IMR-90 (cell line): ENCODE data around the gene CFAP43. TPM values are rescaled to one million over a fixed set of nuclear protein-coding genes. Genes with fewer than 3 reads are reported as not detected.

ENCODE experiments used
- ATAC-seq: fragments of 200-7000 bp; cut with Tn5 transposase; 2 replicates; pipeline ENCODE4 v1.9.1; 2020; ENCODE audit warnings: low read depth, mild to moderate bottlenecking, moderate library complexity
- BruUV-seq: library from RNA; stranded (reverse); fragments of 400-500 nt; replicated peaks from 2 replicates; lab custom pipeline; 2021; lab: Mats Ljungman, UMichigan
- CTCF ChIA-PET: fragments of 300-600 bp; formaldehyde crosslinking; extraction: SDS; loops from one replicate; lab custom pipeline; 2021; ENCODE audit warnings: antibody characterized with exemption; lab: Yijun Ruan, JAX
- POLR2A ChIA-PET: fragments of 300-600 bp; sonication (Branson Sonifier 250); formaldehyde crosslinking; loops from one replicate; lab custom pipeline; 2022; ENCODE audit warnings: antibody characterized with exemption; ENCODE audit not compliant: unreplicated experiment; lab: Charles Lee
- DNase-seq: peaks from one replicate; pipeline ENCODE4 v3.0.0; 2013
- H2AFZ ChIP-seq: replicated peaks from 2 replicates; pipeline ENCODE3; 2013; ENCODE audit warnings: low read length, mild to moderate bottlenecking; ENCODE audit not compliant: poor library complexity
- H2AK5ac ChIP-seq: 2 replicates; pipeline ENCODE4 v1.6.1; 2013; ENCODE audit warnings: low read depth, low read length, inconsistent platforms
- H2AK9ac ChIP-seq: replicated peaks from 2 replicates; pipeline ENCODE3; 2013; ENCODE audit warnings: mild to moderate bottlenecking, low read depth, low read length, moderate library complexity; ENCODE audit not compliant: poor library complexity
- H2BK120ac ChIP-seq: 2 replicates; pipeline ENCODE4 v1.6.1; 2013; ENCODE audit warnings: low read depth, low read length, inconsistent platforms
- H2BK15ac ChIP-seq: 3 replicates; pipeline ENCODE4 v1.6.1; 2013; ENCODE audit warnings: low read depth, low read length, inconsistent platforms
- H2BK20ac ChIP-seq: 2 replicates; pipeline ENCODE4 v1.6.1; 2013; ENCODE audit warnings: low read depth, mild to moderate bottlenecking, inconsistent platforms, low read length, moderate library complexity
- H2BK5ac ChIP-seq: 2 replicates; pipeline ENCODE4 v1.6.1; 2013; ENCODE audit warnings: mild to moderate bottlenecking, low read depth, low read length, inconsistent platforms; ENCODE audit not compliant: poor library complexity, severe bottlenecking
- H3K14ac ChIP-seq: replicated peaks from 2 replicates; pipeline ENCODE4 v1.6.1; 2013; ENCODE audit warnings: low read depth, low read length, inconsistent platforms
- H3K18ac ChIP-seq: 2 replicates; pipeline ENCODE4 v1.6.1; 2013; ENCODE audit warnings: low read depth, low read length, control low read depth
- H3K23ac ChIP-seq: 2 replicates; pipeline ENCODE4 v1.6.1; 2013; ENCODE audit warnings: low read depth, low read length, inconsistent platforms
- H3K27ac ChIP-seq: 2 replicates; pipeline ENCODE4 v1.5.1; 2013; ENCODE audit warnings: mild to moderate bottlenecking, control low read depth, low read length; ENCODE audit not compliant: insufficient read depth
- H3K27me3 ChIP-seq: 2 replicates; pipeline ENCODE4 v1.6.1; 2013; ENCODE audit warnings: low read length; ENCODE audit not compliant: control insufficient read depth, insufficient read depth
- H3K36me3 ChIP-seq: 2 replicates; pipeline ENCODE4 v1.6.1; 2013; ENCODE audit warnings: low read length, mixed read lengths; ENCODE audit not compliant: control insufficient read depth, insufficient read depth
- H3K4ac ChIP-seq: 2 replicates; pipeline ENCODE4 v1.6.1; 2013; ENCODE audit warnings: low read depth, low read length, inconsistent platforms
- H3K4me1 ChIP-seq: 2 replicates; pipeline ENCODE4 v1.6.1; 2013; ENCODE audit warnings: low read length, mixed read lengths; ENCODE audit not compliant: control insufficient read depth, insufficient read depth
- H3K4me2 ChIP-seq: 2 replicates; pipeline ENCODE4 v1.6.1; 2013; ENCODE audit warnings: low read depth, mild to moderate bottlenecking, control low read depth, low read length, moderate library complexity
- H3K4me3 ChIP-seq: 2 replicates; pipeline ENCODE4 v1.5.1; 2013; ENCODE audit warnings: low read depth, mild to moderate bottlenecking, control low read depth, low read length, moderate library complexity; ENCODE audit not compliant: insufficient read depth
- H3K56ac ChIP-seq: 2 replicates; pipeline ENCODE4 v1.6.1; 2013; ENCODE audit warnings: low read length, inconsistent platforms; ENCODE audit not compliant: insufficient read depth; ENCODE audit errors: extremely low read depth
- H3K79me1 ChIP-seq, 2 experiments: 2 replicates each; pipeline ENCODE4 v1.6.1; 2013; ENCODE audit warnings: low read length in 2 of 2, inconsistent platforms in 1 of 2, low read depth in 1 of 2
- H3K9ac ChIP-seq: 2 replicates; pipeline ENCODE4 v1.6.1; 2013; ENCODE audit warnings: low read depth, low read length, control low read depth
- H3K9me1 ChIP-seq: 2 replicates; pipeline ENCODE4 v1.6.1; 2013; ENCODE audit warnings: low read length, inconsistent platforms; ENCODE audit not compliant: insufficient read depth
- H3K9me3 ChIP-seq: 2 replicates; pipeline ENCODE4 v1.6.1; 2013; ENCODE audit warnings: low read length; ENCODE audit not compliant: control insufficient read depth, insufficient read depth
- H4K20me1 ChIP-seq: 2 replicates; pipeline ENCODE4 v1.6.1; 2013; ENCODE audit warnings: low read length, inconsistent platforms; ENCODE audit not compliant: insufficient read depth
- H4K5ac ChIP-seq: 2 replicates; pipeline ENCODE4 v1.6.1; 2013; ENCODE audit warnings: mild to moderate bottlenecking, low read depth, low read length, control low read depth
- H4K8ac ChIP-seq, 2 experiments: 2 replicates each; pipeline ENCODE4 v1.6.1; 2013; ENCODE audit warnings: low read depth in 2 of 2, low read length in 2 of 2, control low read depth in 1 of 2, inconsistent platforms in 1 of 2
- H4K91ac ChIP-seq: 2 replicates; pipeline ENCODE4 v1.6.1; 2013; ENCODE audit warnings: low read depth, low read length, inconsistent platforms; ENCODE audit not compliant: insufficient read depth
- BHLHE40 ChIP-seq: fragments of 150-350 bp; IDR thresholded peaks from 2 replicates; pipeline ENCODE4 v1.6.1; 2016; ENCODE audit warnings: mild to moderate bottlenecking, low read depth, low read length
- CEBPB ChIP-seq: IDR thresholded peaks from 2 replicates; pipeline ENCODE4 v1.6.1; 2012; ENCODE audit warnings: low read depth, low read length, improper control_type of control experiment
- CHD1 ChIP-seq: IDR thresholded peaks from 2 replicates; pipeline ENCODE4 v1.6.1; 2012; ENCODE audit warnings: low read depth, low read length, improper control_type of control experiment
- FOS ChIP-seq: fragments of 150-350 bp; IDR thresholded peaks from 2 replicates; pipeline ENCODE4 v1.6.1; 2016; ENCODE audit warnings: low read depth, low read length
- MAFK ChIP-seq: IDR thresholded peaks from 2 replicates; pipeline ENCODE4 v1.6.1; 2012; ENCODE audit warnings: low read depth, low read length, improper control_type of control experiment
- MAZ ChIP-seq: IDR thresholded peaks from 2 replicates; pipeline ENCODE4 v1.6.1; 2012; ENCODE audit warnings: low read depth, mild to moderate bottlenecking, low read length, improper control_type of control experiment, moderate library complexity, borderline replicate concordance
- MXI1 ChIP-seq: IDR thresholded peaks from 2 replicates; pipeline ENCODE4 v1.6.1; 2012; ENCODE audit warnings: low read depth, mild to moderate bottlenecking, low read length, moderate library complexity, borderline replicate concordance
- NFE2L2 ChIP-seq: fragments of 150-350 bp; IDR thresholded peaks from 2 replicates; pipeline ENCODE4 v1.6.1; 2016; ENCODE audit warnings: low read depth, mild to moderate bottlenecking, low read length
- POLR2A ChIP-seq: IDR thresholded peaks from 2 replicates; pipeline ENCODE4 v1.6.1; 2012; ENCODE audit warnings: mild to moderate bottlenecking, low read depth, low read length
- RAD21 ChIP-seq: IDR thresholded peaks from 2 replicates; pipeline ENCODE4 v1.6.1; 2012; ENCODE audit warnings: low read length, improper control_type of control experiment
- RCOR1 ChIP-seq: IDR thresholded peaks from 2 replicates; pipeline ENCODE4 v1.6.1; 2012; ENCODE audit warnings: mild to moderate bottlenecking, low read length, improper control_type of control experiment; ENCODE audit not compliant: insufficient replicate concordance
- RFX5 ChIP-seq: IDR thresholded peaks from 2 replicates; pipeline ENCODE4 v1.8.0; 2012; ENCODE audit warnings: low read depth, mild to moderate bottlenecking, low read length, moderate library complexity
- SMC3 ChIP-seq: fragments of 150-350 bp; IDR thresholded peaks from 2 replicates; pipeline ENCODE4 v1.6.1; 2016; ENCODE audit warnings: low read depth, mild to moderate bottlenecking, antibody characterized with exemption, low read length, moderate library complexity
- WGBS, 2 experiments: methylation state at CpG; one replicate each; pipeline versions ENCODE4 v1.1.5 to v1.1.7; 2013; ENCODE audit warnings: missing lambda C conversion rate in 2 of 2; ENCODE audit not compliant: insufficient read length in 1 of 2; ENCODE audit errors: extremely low coverage in 2 of 2; 5-methylcytosine and 5-hydroxymethylcytosine counted together
- dilution Hi-C: fragments of 300-500 bp; cut with HindIII; formaldehyde crosslinking; loops from one replicate; pipeline ENCODE4 v1.14.3; 2018; ENCODE audit warnings: low sequenced_read_pairs; ENCODE audit not compliant: unreplicated experiment
- in situ Hi-C: fragments of 300-500 bp; cut with MboI; formaldehyde crosslinking; loops from 3 replicates; pipeline ENCODE4 v1.14.3; 2019; ENCODE audit warnings: low sequenced_read_pairs, inconsistent platforms, mixed read lengths
- intact Hi-C: fragments of 100-400 bp; cut with micrococcal nuclease; formaldehyde crosslinking; loops from 2 replicates; pipeline ENCODE4 v1.10.0; 2022
- polyA plus RNA-seq, 3 experiments: library from polyadenylated mRNA; depleted of rRNA; stranded (reverse); fragments of >200 nt; gene quantifications; 2 replicates each; pipeline ENCODE4 v1.2.3, GENCODE V29; 2012; ENCODE audit warnings: low replicate concordance in 1 of 3
- total RNA-seq: library from RNA; depleted of rRNA; stranded (reverse); fragments of >200 nt; gene quantifications from 2 replicates; pipeline ENCODE4 v1.2.3, GENCODE V29; 2012
- TF ChIP-seq, protein P1 (sequence below): fragments of 150-350 bp; IDR thresholded peaks from 2 replicates; pipeline ENCODE4 v1.6.1; 2017; ENCODE audit warnings: mild to moderate bottlenecking, antibody characterized with exemption, low read length, low read depth
- TF ChIP-seq, protein P2 (sequence below): conservative IDR thresholded peaks from 2 replicates; pipeline ENCODE4 v1.5.1; 2012; ENCODE audit warnings: mild to moderate bottlenecking, low read depth, low read length, improper control_type of control experiment
- TF ChIP-seq, protein P3 (sequence below): fragments of 150-350 bp; IDR thresholded peaks from 2 replicates; pipeline ENCODE4 v1.6.1; 2016; ENCODE audit warnings: low read depth, mild to moderate bottlenecking, low read length, moderate library complexity, borderline replicate concordance

The CFAP43 gene
- total and polyA plus RNA-seq, 2 of the 4 experiments (the other 2 are of a cell fraction), result under 0.01 to 0.05 TPM

DNA sequence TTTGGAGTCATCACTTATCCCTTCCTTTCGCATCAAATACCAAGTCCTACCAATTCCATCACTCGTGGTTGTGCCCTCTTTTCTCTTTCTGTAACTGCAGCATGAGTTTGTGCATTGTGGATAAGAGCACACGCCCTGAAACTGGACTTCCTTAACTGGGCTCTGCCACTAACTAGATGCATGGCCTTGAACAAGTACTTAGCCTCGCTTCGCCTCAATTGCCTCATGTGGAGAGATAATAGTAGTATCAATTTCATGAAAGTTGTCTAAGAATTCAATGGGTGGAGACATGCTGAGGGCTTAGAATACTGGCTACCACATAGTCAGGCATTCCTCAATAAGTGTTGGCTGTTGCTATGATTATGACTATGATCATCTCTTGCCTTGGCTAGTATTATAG lies 41.5 kb downstream of the CFAP43 start:
- POLR2A ChIA-PET, result no interaction called here
- BruUV-seq, result no TSS peak
- Histone ChIP-seq H4K91ac (no peak overlapping the region), H2AK5ac (no peak overlapping the region), H3K18ac (no peak overlapping the region), H3K23ac (no peak overlapping the region), H3K79me1 (no peaks in the 10 kb centered on the region), H4K8ac (no peak overlapping the region), H3K56ac (no peak overlapping the region), H3K4me1 (no peaks in the 10 kb centered on the region), H2BK15ac (no peak overlapping the region), H3K4me3 (no peak overlapping the region), H2BK20ac (no peak overlapping the region), H3K36me3 (no peaks in the 10 kb centered on the region), H2AK9ac (no peak overlapping the region), H3K9me3 (no peaks in the 10 kb centered on the region), H3K27ac (no peak overlapping the region), H2AFZ (no peak overlapping the region), H2BK5ac (no peak overlapping the region), H4K20me1 (no peaks in the 10 kb centered on the region), H3K27me3 (peaks cover 37% of the 10 kb centered on the region), H3K4me2 (no peak overlapping the region), H3K4ac (no peak overlapping the region), H2BK120ac (no peak overlapping the region), H3K9ac (no peak overlapping the region), H4K5ac (no peak overlapping the region), H3K14ac (no peak overlapping the region), H3K9me1 (no peaks in the 10 kb centered on the region)
- TF ChIP-seq MXI1, result no peak
- TF ChIP-seq BHLHE40, result no peak
- no peak for TF ChIP-seq MAFK
- no peak for TF ChIP-seq POLR2A
- TF ChIP-seq RFX5, result no peak
- TF ChIP-seq, protein P1, sequence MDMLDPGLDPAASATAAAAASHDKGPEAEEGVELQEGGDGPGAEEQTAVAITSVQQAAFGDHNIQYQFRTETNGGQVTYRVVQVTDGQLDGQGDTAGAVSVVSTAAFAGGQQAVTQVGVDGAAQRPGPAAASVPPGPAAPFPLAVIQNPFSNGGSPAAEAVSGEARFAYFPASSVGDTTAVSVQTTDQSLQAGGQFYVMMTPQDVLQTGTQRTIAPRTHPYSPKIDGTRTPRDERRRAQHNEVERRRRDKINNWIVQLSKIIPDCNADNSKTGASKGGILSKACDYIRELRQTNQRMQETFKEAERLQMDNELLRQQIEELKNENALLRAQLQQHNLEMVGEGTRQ, result no peak
- no peak for TF ChIP-seq SMC3
- TF ChIP-seq, protein P2, sequence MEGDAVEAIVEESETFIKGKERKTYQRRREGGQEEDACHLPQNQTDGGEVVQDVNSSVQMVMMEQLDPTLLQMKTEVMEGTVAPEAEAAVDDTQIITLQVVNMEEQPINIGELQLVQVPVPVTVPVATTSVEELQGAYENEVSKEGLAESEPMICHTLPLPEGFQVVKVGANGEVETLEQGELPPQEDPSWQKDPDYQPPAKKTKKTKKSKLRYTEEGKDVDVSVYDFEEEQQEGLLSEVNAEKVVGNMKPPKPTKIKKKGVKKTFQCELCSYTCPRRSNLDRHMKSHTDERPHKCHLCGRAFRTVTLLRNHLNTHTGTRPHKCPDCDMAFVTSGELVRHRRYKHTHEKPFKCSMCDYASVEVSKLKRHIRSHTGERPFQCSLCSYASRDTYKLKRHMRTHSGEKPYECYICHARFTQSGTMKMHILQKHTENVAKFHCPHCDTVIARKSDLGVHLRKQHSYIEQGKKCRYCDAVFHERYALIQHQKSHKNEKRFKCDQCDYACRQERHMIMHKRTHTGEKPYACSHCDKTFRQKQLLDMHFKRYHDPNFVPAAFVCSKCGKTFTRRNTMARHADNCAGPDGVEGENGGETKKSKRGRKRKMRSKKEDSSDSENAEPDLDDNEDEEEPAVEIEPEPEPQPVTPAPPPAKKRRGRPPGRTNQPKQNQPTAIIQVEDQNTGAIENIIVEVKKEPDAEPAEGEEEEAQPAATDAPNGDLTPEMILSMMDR, result no peak
- no peak for TF ChIP-seq RCOR1
- no peak for TF ChIP-seq FOS
- TF ChIP-seq RAD21, result no peak
- TF ChIP-seq CHD1, result no peak
- TF ChIP-seq MAZ, result no peak
- no peak for TF ChIP-seq NFE2L2
- TF ChIP-seq, protein P3, sequence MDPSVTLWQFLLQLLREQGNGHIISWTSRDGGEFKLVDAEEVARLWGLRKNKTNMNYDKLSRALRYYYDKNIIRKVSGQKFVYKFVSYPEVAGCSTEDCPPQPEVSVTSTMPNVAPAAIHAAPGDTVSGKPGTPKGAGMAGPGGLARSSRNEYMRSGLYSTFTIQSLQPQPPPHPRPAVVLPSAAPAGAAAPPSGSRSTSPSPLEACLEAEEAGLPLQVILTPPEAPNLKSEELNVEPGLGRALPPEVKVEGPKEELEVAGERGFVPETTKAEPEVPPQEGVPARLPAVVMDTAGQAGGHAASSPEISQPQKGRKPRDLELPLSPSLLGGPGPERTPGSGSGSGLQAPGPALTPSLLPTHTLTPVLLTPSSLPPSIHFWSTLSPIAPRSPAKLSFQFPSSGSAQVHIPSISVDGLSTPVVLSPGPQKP, result no peak
- no peak for TF ChIP-seq CEBPB
- no CpG with 5 or more reads among the region's 5 CpGs for WGBS, 2 experiments
- DNase-seq, result no peak
- CTCF ChIA-PET, result no interaction called here
- no peak for ATAC-seq
- dilution Hi-C loops, result no loop called here
- in situ Hi-C loops, result no loop called here
- intact Hi-C loops, result no loop called here
